Activated naive CD4-positive, alpha-beta T cell (primary cell): ENCODE results near the gene ECT2L.
"Not testable (repeated sequence)": the region's sequence is repeated elsewhere in the genome, so short reads cannot be mapped to it uniquely, and the experiment has no call there.

Source experiments
- DNase-seq, 4 experiments: peaks; one replicate each; lab custom pipeline; 2025; lab: John Stamatoyannopoulos, UW

ECT2L gene

GRCh38 chr6:138931660-138932059 lies 135.8 kb downstream of the ECT2L start:
- DNase-seq = no peak

GRCh38 chr6:138936873-138937272 lies 141.0 kb downstream of the ECT2L start:
- DNase-seq = not testable (repeated sequence)

- no peak for DNase-seq
Measured at GRCh38 chr6:138943089-138943625, 147.3 kb downstream of the ECT2L start.

GRCh38 chr6:138944412-138944811 lies 148.5 kb downstream of the ECT2L start:
- DNase-seq = no peak

- no peak for DNase-seq
Measured at GRCh38 chr6:138945354-138945753, 149.5 kb downstream of the ECT2L start.

GRCh38 chr6:138948004-138948403 lies 152.1 kb downstream of the ECT2L start:
- no peak for DNase-seq

GRCh38 chr6:138948546-138949179 lies 152.8 kb downstream of the ECT2L start:
- no peak for DNase-seq

- DNase-seq = no peak
Measured at GRCh38 chr6:138953451-138953850, 157.6 kb downstream of the ECT2L start.
